GM12878 (cell line): ENCODE measurements around the gene LCE1C. TPM values are rescaled to one million over a fixed set of nuclear protein-coding genes. Genes with fewer than 3 reads are reported as not detected.

ENCODE experiments used
- ATAC-seq: fragments of 200-7000 bp; cut with Tn5 transposase; 3 replicates; pipeline ENCODE4 v1.9.1; 2020; ENCODE audit warnings: mild to moderate bottlenecking, moderate library complexity
- BruUV-seq: library from RNA; stranded (reverse); fragments of 400-500 nt; replicated peaks from 2 replicates; lab custom pipeline; 2021; lab: Mats Ljungman, UMichigan
- CTCF ChIA-PET: fragments of 300-600 bp; sonication (Branson Sonifier 250); formaldehyde crosslinking; extraction: SDS; loops from one replicate; lab custom pipeline; 2021; ENCODE audit warnings: inconsistent platforms; lab: Yijun Ruan, JAX
- POLR2A ChIA-PET: fragments of 350-600 bp; formaldehyde crosslinking; extraction: SDS; loops from one replicate; lab custom pipeline; 2021; ENCODE audit warnings: inconsistent platforms; lab: Charles Lee
- RAD21 ChIA-PET: fragments of 300-600 bp; sonication (Branson Sonifier 250); formaldehyde crosslinking; loops from one replicate; lab custom pipeline; 2023; ENCODE audit warnings: antibody characterized with exemption; ENCODE audit not compliant: unreplicated experiment; lab: Charles Lee
- SMC1A ChIA-PET: fragments of 300-600 bp; sonication (Branson Sonifier 250); formaldehyde crosslinking; loops from one replicate; lab custom pipeline; 2023; ENCODE audit not compliant: unreplicated experiment, uncharacterized antibody; lab: Charles Lee
- DNase-seq: peaks from one replicate; pipeline ENCODE4 v3.0.0-alpha.2; 2011; ENCODE audit warnings: low read depth, low spot score
- FAIRE-seq: peaks from 3 replicates; lab custom pipeline; 2011; peaks lifted over from hg19 to GRCh38; lab: Jason Lieb, UNC
- H2AFZ ChIP-seq: 2 replicates; pipeline ENCODE4 v1.6.0; 2011; ENCODE audit warnings: low read depth, low read length, control low read depth; ENCODE audit not compliant: control insufficient read depth
- H3K27ac ChIP-seq: 2 replicates; pipeline ENCODE4 v1.5.1; 2011; ENCODE audit warnings: control low read depth; ENCODE audit not compliant: control insufficient read depth, insufficient read depth
- H3K27me3 ChIP-seq, 2 experiments: replicated peaks in 1 of 2; 2 replicates each; pipeline versions ENCODE4 v1.6.0 to v1.6.1; 2011; ENCODE audit warnings: low read length in 1 of 2; ENCODE audit not compliant: control insufficient read depth in 2 of 2, insufficient read depth in 2 of 2
- H3K36me3 ChIP-seq, 2 experiments: 2 replicates each; pipeline ENCODE4 v1.5.1; 2011; ENCODE audit warnings: low read length in 1 of 2; ENCODE audit not compliant: control insufficient read depth in 2 of 2, insufficient read depth in 2 of 2
- H3K4me1 ChIP-seq: 2 replicates; pipeline ENCODE4 v1.6.1; 2011; ENCODE audit warnings: mild to moderate bottlenecking, low read length, moderate library complexity, mixed read lengths; ENCODE audit not compliant: control insufficient read depth, insufficient read depth
- H3K4me2 ChIP-seq: 2 replicates; pipeline ENCODE4 v1.6.0; 2011; ENCODE audit warnings: control low read depth; ENCODE audit not compliant: control insufficient read depth, insufficient read depth
- H3K4me3 ChIP-seq: fragments of 200-600 bp; sonication (generic); 2 replicates; pipeline ENCODE4 v1.5.1; 2016
- H3K79me2 ChIP-seq: 2 replicates; pipeline ENCODE4 v1.6.0; 2011; ENCODE audit warnings: low read length; ENCODE audit not compliant: control insufficient read depth, insufficient read depth
- H3K9ac ChIP-seq: 2 replicates; pipeline ENCODE4 v1.8.0; 2011; ENCODE audit warnings: low read length, control low read depth, mixed read lengths; ENCODE audit not compliant: control insufficient read depth, insufficient read depth
- H3K9me3 ChIP-seq: replicated peaks from 3 replicates; pipeline ENCODE4 v1.5.1; 2011; ENCODE audit warnings: mild to moderate bottlenecking, low read length; ENCODE audit not compliant: control insufficient read depth, insufficient read depth
- H4K20me1 ChIP-seq: 2 replicates; pipeline ENCODE4 v1.6.0; 2011; ENCODE audit not compliant: control insufficient read depth, insufficient read depth
- ATF3 ChIP-seq: IDR thresholded peaks from 2 replicates; pipeline ENCODE4 v1.6.1; 2011; ENCODE audit warnings: low read depth, mild to moderate bottlenecking, low read length, moderate library complexity, borderline replicate concordance; ENCODE audit errors: extremely low read depth
- BCL3 ChIP-seq: IDR thresholded peaks from 2 replicates; pipeline ENCODE4 v1.6.1; 2011; ENCODE audit warnings: borderline replicate concordance, low read depth, mild to moderate bottlenecking, moderate library complexity, low read length; ENCODE audit not compliant: insufficient read depth, poor library complexity, severe bottlenecking
- CHD4 ChIP-seq: fragments of 200-600 bp; sonication (generic); IDR thresholded peaks from 2 replicates; pipeline ENCODE4 v1.6.1; 2016; ENCODE audit warnings: mild to moderate bottlenecking
- CREB1 ChIP-seq: IDR thresholded peaks from 2 replicates; pipeline ENCODE4 v1.6.1; 2012; ENCODE audit warnings: low read depth, mild to moderate bottlenecking, inconsistent platforms
- E2F8 ChIP-seq: fragments of 450-650 bp; IDR thresholded peaks from 2 replicates; pipeline ENCODE4 v1.6.1; 2018; ENCODE audit warnings: mild to moderate bottlenecking, low read depth, moderate library complexity; ENCODE audit not compliant: partially characterized antibody
- ETV6 ChIP-seq, 2 experiments: fragments of 450-650 bp in 1 of 2; IDR thresholded peaks in 1 of 2; conservative IDR thresholded peaks in 1 of 2; 2 replicates each; pipeline ENCODE4 v1.6.1; 2014; ENCODE audit warnings: antibody characterized with exemption in 1 of 2, borderline replicate concordance in 1 of 2, low read depth in 1 of 2, mild to moderate bottlenecking in 1 of 2, moderate library complexity in 1 of 2
- LARP7 ChIP-seq: fragments of 450-650 bp; IDR thresholded peaks from 2 replicates; pipeline ENCODE4 v1.6.1; 2017; ENCODE audit warnings: mild to moderate bottlenecking
- MXI1 ChIP-seq: fragments of 150-350 bp; IDR thresholded peaks from 2 replicates; pipeline ENCODE4 v1.6.1; 2011; ENCODE audit warnings: low read depth, mild to moderate bottlenecking, inconsistent platforms, low read length, improper control_type of control experiment
- REST ChIP-seq: IDR thresholded peaks from 2 replicates; pipeline ENCODE4 v1.6.1; 2012; ENCODE audit warnings: mild to moderate bottlenecking, low read depth, low read length
- TCF3 ChIP-seq: IDR thresholded peaks from 2 replicates; pipeline ENCODE4 v1.6.1; 2012; ENCODE audit warnings: low read depth, mild to moderate bottlenecking, low read length, borderline replicate concordance; ENCODE audit not compliant: insufficient read depth
- ZNF24 ChIP-seq: fragments of 450-650 bp; IDR thresholded peaks from 2 replicates; pipeline ENCODE4 v1.6.1; 2017; ENCODE audit warnings: antibody characterized with exemption, mild to moderate bottlenecking
- ZNF384 ChIP-seq: IDR thresholded peaks from 2 replicates; pipeline ENCODE4 v1.6.1; 2012; ENCODE audit warnings: low read depth, mild to moderate bottlenecking, low read length, improper control_type of control experiment, borderline replicate concordance
- WGBS: methylation state at CpG from one replicate; pipeline ENCODE4 v1.1.6; 2016; ENCODE audit warnings: low lambda C conversion rate; ENCODE audit not compliant: insufficient replicate concordance, insufficient coverage; ENCODE audit errors: missing lambda C conversion rate; 5-methylcytosine and 5-hydroxymethylcytosine counted together
- in situ Hi-C: fragments of 300-500 bp; cut with MboI; formaldehyde crosslinking; loops from 9 replicates; pipeline ENCODE4 v1.14.3; 2018; ENCODE audit warnings: mixed read lengths
- intact Hi-C: fragments of 100-400 bp; cut with micrococcal nuclease; formaldehyde crosslinking; loops from one replicate; pipeline ENCODE4 v1.14.2; 2022; ENCODE audit not compliant: unreplicated experiment
- polyA plus RNA-seq, 11 experiments: library from polyadenylated mRNA; depleted of rRNA in 4 of 11; unstranded in 6 of 11; stranded (reverse) in 5 of 11; fragments of >200 nt; fragmentation: Nextera tagmentation in 4 of 11; fragmentation: Illumina TruSeq in 1 of 11; extraction: Ambion mirVana in 4 of 11; extraction: Trizol in 1 of 11; gene quantifications; 1 replicate in 1 of 11; 2 replicates in 10 of 11; pipeline versions ENCODE4 v1.2.1 to v1.2.3, GENCODE V29; 2011 to 2016; ENCODE audit warnings: inconsistent platforms in 2 of 11, missing spikeins in 2 of 11, low read depth in 1 of 11
- total RNA-seq, 4 experiments: library from RNA; depleted of rRNA in 3 of 4; stranded (reverse); fragments of >200 nt in 3 of 4; fragmentation: Illumina TruSeq in 1 of 4; extraction: Trizol in 1 of 4; gene quantifications; 2 replicates each; pipeline versions ENCODE4 v1.2.1 to v1.2.3, GENCODE V29; 2013 to 2021

LCE1C gene
- total and polyA plus RNA-seq, 10 of the 15 experiments (the other 5 are each of a cell fraction or from before 2014, with no cell fraction given), result 0.15 to 4.1 (median 1.4) TPM; not detected in 4

GRCh38 chr1:152817309-152817708, 10.9 kb upstream of the LCE1C start (continued):
- no peak for TF ChIP-seq MXI1
- TF ChIP-seq ZNF24, result no peak
- no peak for TF ChIP-seq E2F8
- TF ChIP-seq BCL3, result no peak
- no peak for TF ChIP-seq ETV6 (conservative IDR thresholded peaks at IDR 0.05 in 1 of 2, IDR thresholded peaks at IDR 0.05 in 1 of 2; ENCODE audit: borderline replicate concordance in 1 of 2, low read depth in 1 of 2)

GRCh38 chr1:152811671-152812070, 5.2 kb upstream of the LCE1C start, which contains the start of gene LCE1B:
TSS of gene LCE1B (plus strand) at chr1:152811971. CDS start at chr1:152812447, 476 bp downstream.
- DNase-seq (no peak), ATAC-seq (no peak), FAIRE-seq (no peak)
- WGBS, result 48% methylated on average over 2 of the region's 2 CpGs
- CTCF ChIA-PET, result no interaction called here
- H3K27me3 ChIP-seq, result peaks cover 0 to 5% of the 10 kb centered on the region in 2 experiments; a peak in 1 of 4 replicates
- no peak within 1 kb of the TSS for H3K4me3 ChIP-seq
- RAD21 ChIA-PET, result no interaction called here
- H3K36me3 ChIP-seq, result no peaks in the 10 kb centered on the region
- TF ChIP-seq LARP7, result no peak
- TF ChIP-seq ATF3, result no peak
- TF ChIP-seq CHD4, result no peak
- TF ChIP-seq TCF3, result no peak
- no peak for TF ChIP-seq REST
- TF ChIP-seq CREB1, result no peak
- TF ChIP-seq ZNF384, result no peak
- no peak within 1 kb of the TSS for H3K4me2 ChIP-seq
- H3K9ac ChIP-seq, result no peak within 1 kb of the TSS
- H3K9me3 ChIP-seq, result no peaks in the 10 kb centered on the region
- no peak within 1 kb of the TSS for H2AFZ ChIP-seq
- no peak within 1 kb of the TSS for H3K27ac ChIP-seq
- no peaks in the 10 kb centered on the region for H3K4me1 ChIP-seq
- H3K79me2 ChIP-seq, result no peaks in the 10 kb centered on the region
- SMC1A ChIA-PET, result no interaction called here
- H4K20me1 ChIP-seq, result no peaks in the 10 kb centered on the region
- no TSS peak for BruUV-seq
- POLR2A ChIA-PET, result no interaction called here
- intact Hi-C loops (no loop called here), in situ Hi-C loops (no loop called here)
